Nephron progenitor cell (in vitro differentiated cells): Measurements from ENCODE around the gene PPP4R4.

ENCODE experiments used
- DNase-seq: peaks from one replicate; pipeline ENCODE4 v3.0.0; 2021
- H3K27ac Mint-ChIP-seq: 2 replicates; pipeline ENCODE4 v1.8.0; 2021; ENCODE audit warnings: mild to moderate bottlenecking, moderate library complexity, mixed read lengths
- H3K27me3 Mint-ChIP-seq: 2 replicates; pipeline ENCODE4 v1.8.0; 2021; ENCODE audit warnings: mild to moderate bottlenecking, low read depth, mixed read lengths; ENCODE audit not compliant: poor library complexity
- H3K36me3 Mint-ChIP-seq: 2 replicates; pipeline ENCODE4 v1.8.0; 2021; ENCODE audit warnings: low read depth, mixed read lengths
- H3K4me1 Mint-ChIP-seq: 2 replicates; pipeline ENCODE4 v1.8.0; 2021; ENCODE audit warnings: mixed read lengths
- H3K4me3 Mint-ChIP-seq: 2 replicates; pipeline ENCODE4 v1.8.0; 2021; ENCODE audit warnings: mild to moderate bottlenecking, moderate library complexity, mixed read lengths
- H3K9me3 Mint-ChIP-seq: 2 replicates; pipeline ENCODE4 v1.8.0; 2021; ENCODE audit warnings: mild to moderate bottlenecking, moderate library complexity, mixed read lengths
- TF ChIP-seq, protein P1 (sequence below): fragments of 200-600 bp; sonication (generic); IDR thresholded peaks from 2 replicates; pipeline ENCODE4 v1.5.0; 2021; ENCODE audit warnings: antibody characterized with exemption

The PPP4R4 gene

GRCh38 chr14:94306047-94306978, 132.2 kb downstream of the PPP4R4 start:
- H3K4me1 Mint-ChIP-seq = no peaks in the 10 kb centered on the region
- DNase-seq = no peak
- peaks cover 23% of the 10 kb centered on the region for H3K27me3 Mint-ChIP-seq
- TF ChIP-seq, protein P1, sequence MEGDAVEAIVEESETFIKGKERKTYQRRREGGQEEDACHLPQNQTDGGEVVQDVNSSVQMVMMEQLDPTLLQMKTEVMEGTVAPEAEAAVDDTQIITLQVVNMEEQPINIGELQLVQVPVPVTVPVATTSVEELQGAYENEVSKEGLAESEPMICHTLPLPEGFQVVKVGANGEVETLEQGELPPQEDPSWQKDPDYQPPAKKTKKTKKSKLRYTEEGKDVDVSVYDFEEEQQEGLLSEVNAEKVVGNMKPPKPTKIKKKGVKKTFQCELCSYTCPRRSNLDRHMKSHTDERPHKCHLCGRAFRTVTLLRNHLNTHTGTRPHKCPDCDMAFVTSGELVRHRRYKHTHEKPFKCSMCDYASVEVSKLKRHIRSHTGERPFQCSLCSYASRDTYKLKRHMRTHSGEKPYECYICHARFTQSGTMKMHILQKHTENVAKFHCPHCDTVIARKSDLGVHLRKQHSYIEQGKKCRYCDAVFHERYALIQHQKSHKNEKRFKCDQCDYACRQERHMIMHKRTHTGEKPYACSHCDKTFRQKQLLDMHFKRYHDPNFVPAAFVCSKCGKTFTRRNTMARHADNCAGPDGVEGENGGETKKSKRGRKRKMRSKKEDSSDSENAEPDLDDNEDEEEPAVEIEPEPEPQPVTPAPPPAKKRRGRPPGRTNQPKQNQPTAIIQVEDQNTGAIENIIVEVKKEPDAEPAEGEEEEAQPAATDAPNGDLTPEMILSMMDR = no peak
- H3K36me3 Mint-ChIP-seq = no peaks in the 10 kb centered on the region
- peaks cover 33% of the 10 kb centered on the region for H3K9me3 Mint-ChIP-seq
- H3K27ac Mint-ChIP-seq = no peak overlapping the region
- no peak overlapping the region for H3K4me3 Mint-ChIP-seq

DNA sequence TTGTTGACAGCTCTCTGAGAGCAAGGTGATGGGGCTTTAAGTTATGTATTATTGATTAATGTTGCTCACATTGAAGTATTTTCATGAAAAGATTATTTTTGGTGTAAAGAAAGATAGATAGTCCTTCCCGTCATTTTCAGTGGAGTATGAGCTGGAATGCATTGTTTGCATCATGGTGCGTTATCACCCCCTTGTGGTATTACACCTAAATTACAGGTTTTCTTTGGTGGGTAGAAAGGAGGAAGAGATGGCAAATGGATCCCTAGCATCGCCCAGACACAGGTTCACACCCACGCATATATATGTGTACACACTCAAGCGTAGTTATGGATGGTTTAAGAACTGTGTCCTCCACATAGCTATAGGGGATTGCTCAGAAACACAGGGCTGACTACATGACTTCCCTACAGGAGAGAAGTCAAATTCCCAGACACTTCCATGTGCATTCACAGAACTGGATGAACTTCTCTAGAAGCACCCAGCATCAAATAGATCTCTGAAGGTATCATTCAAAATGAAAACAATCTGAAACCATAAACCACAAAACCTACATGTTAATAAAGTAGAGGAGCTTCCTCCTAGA, 133.4 kb downstream of the PPP4R4 start:
- Mint-ChIP-seq H3K4me3 (no peak overlapping the region), H3K36me3 (no peaks in the 10 kb centered on the region), H3K27me3 (peaks cover 23% of the 10 kb centered on the region), H3K27ac (no peak overlapping the region), H3K4me1 (no peaks in the 10 kb centered on the region), H3K9me3 (peaks cover 27% of the 10 kb centered on the region)
- DNase-seq = no peak
- TF ChIP-seq, protein P1 = peak; percentile 39

DNA sequence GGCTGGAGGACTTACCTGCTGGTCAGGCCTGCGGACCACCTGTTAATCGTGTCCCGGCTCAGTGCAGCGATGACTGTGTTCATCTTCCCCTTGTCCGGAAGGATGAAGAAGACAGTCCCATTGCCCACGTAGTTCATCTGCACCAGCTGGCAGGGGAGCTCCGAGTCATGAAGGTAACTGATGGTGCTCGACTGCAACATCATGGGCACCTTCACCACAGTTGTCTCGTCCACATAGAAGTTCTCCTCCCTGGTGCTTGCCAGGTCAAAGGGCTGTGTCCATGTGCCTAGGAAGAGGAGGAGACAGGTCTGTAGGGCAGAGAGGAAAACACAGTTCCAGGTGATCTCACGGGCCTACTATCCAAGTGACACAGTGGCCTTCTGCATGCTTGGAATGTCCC, 135.6 kb downstream of the PPP4R4 start:
- Mint-ChIP-seq H3K36me3 (no peaks in the 10 kb centered on the region), H3K4me1 (no peaks in the 10 kb centered on the region), H3K4me3 (no peak overlapping the region), H3K9me3 (peaks cover 25% of the 10 kb centered on the region), H3K27me3 (peaks cover 19% of the 10 kb centered on the region), H3K27ac (no peak overlapping the region)
- TF ChIP-seq, protein P1 = no peak
- no peak for DNase-seq

DNA sequence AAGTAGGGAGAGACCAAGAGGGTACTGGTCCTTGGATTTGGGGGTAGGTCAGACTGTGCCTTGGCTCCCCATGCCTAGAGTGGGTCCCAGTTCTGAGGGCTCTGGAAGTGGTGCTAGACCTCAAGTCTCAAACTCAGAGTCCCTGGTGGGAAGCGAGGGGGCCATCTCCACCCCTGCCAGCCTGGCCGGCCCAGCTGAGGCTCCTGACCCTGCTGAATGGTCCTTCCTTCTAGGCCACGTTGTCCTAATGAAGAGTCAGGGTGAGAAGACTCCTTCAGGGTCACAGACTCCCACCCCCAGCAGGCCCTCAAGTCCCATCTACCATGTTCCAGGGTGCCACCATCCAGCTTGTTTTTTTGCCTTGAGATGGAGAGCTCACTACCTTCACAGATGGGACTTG, 136.1 kb downstream of the PPP4R4 start:
- Mint-ChIP-seq H3K36me3 (no peaks in the 10 kb centered on the region), H3K27me3 (peaks cover 19% of the 10 kb centered on the region), H3K4me3 (no peak overlapping the region), H3K9me3 (peaks cover 25% of the 10 kb centered on the region), H3K4me1 (no peaks in the 10 kb centered on the region), H3K27ac (no peak overlapping the region)
- TF ChIP-seq, protein P1 = no peak
- no peak for DNase-seq

- Mint-ChIP-seq H3K9me3 (peaks cover 19% of the 10 kb centered on the region), H3K4me1 (peaks cover 5% of the 10 kb centered on the region), H3K27ac (no peak overlapping the region), H3K4me3 (no peak overlapping the region), H3K27me3 (peaks cover 5% of the 10 kb centered on the region), H3K36me3 (no peaks in the 10 kb centered on the region)
- TF ChIP-seq, protein P1 = no peak
- no peak for DNase-seq
Observed at GRCh38 chr14:94312481-94313246, 138.5 kb downstream of the PPP4R4 start.
